GM18873 (cell line): ENCODE results near the gene PFKP.
"Not testable (repeated sequence)": the region's sequence is repeated elsewhere in the genome, so short reads cannot be mapped to it uniquely, and the experiment has no call there.

ENCODE experiments used
- ATAC-seq: cut with Tn5 transposase; IDR thresholded peaks from one replicate; pipeline ENCODE4 v1.9.1; 2021; ENCODE audit warnings: mild to moderate bottlenecking, moderate library complexity, moderate number of reproducible peaks; ENCODE audit not compliant: unreplicated experiment, low FRiP score

The PFKP gene

DNA sequence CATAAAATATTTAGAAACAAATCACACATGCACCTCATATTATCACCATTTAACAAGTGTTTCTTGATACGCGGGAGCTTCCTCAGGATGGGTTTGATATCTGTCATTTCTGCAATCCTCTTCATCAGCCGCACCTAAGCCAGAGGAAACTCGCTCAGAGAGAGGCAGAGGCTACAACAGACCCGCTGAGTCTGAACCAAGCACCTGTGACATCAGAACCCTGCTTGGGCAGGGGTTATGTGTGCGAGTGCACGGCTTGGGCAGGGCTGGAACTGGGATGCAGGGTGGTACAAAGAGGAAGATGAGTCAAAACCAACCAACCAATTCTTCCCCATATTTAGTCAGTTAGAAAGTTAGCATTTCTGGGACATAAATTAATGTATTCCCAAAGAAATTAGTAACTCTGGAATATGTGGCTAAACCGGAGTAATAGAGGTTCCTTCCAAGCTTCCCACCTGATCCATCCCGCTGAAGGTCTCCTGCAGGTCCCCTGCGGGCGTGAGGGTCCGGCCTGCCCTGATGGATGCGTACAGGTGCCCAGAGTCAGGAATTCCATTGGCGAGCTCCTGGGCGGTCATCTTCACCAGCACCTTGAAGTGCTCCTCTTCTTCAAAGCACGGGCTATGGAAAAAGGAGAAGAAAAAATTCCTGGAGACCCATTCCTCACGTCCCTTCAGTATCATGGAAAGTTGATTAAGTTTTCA lies 79.9 kb downstream of the PFKP start:
- no peak for ATAC-seq

DNA sequence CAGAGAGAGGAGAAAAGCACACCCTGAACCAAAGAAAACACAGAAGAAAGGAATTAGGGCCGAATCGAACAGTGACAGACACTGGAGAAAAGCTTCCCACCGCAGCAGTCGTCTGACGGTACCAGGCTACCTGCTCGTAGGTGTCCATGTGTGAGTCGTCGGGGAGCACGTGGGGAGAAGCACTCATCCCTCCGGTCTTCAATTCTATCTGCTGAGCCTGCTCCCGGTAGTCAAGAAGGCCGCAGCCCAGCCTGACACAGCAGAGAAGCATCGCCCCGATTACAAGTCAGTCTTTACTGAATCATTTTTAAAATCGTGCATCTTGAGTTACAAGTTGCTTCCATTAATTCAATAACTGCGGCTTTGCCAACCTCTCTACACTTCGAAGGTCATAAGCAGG lies 80.7 kb downstream of the PFKP start:
- ATAC-seq = no peak

DNA sequence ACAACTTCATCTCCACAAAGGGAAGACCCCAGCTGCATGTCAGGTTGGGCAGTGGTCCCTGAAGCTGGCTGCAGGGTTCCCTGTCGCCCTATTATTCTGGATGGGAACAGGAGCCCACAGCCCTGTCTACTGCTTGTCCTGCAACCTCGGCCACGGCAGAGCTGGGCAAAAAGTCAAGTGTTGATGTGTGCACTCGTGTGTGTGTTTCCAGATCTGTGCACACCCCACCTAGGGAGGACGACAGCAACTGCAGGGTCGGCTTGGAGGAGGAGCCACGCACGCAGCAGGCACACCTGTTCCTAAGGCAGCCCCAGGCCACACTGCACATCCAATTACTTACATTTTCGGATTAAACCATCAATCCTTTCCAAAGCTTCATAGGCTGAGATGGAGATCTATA lies 81.6 kb downstream of the PFKP start:
- no peak for ATAC-seq

DNA sequence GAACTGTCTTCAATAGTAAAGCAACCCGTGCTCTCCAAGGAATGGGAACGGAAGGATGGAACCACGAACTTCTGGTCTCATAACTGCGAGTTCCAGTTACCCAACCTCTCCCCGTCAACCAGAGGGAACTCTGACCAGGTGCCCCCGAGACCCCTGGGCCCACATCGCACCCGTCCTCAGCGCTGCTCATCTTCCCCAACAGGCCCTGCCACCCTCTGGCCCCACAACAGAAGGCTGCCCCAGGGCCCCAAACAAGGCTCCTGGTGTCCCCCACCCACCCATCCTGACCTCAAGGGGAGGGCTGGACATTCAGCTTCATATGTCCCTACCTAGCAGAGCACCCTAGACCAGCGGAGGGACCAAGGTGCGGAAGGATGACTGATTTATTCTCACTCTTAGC lies 82.6 kb downstream of the PFKP start:
- ATAC-seq = no peak

DNA sequence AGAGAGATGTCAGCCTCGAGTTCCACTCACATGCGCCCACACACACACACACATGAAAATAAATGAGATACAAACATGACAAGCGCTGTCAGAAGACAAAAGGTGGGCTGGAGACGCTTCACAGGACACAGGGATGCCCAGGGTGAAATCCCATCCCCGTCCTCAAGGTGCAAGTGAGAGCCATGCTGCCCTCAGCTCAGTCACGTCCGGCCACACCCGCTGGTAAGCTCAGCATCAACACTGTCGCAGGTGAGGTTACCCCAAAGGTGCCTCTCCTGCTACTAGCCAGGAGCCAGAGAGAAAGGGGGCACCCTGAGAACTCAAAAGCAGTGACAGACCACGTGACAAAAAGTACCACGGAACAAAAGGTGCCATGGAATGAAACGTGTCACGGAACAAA lies 83.0 kb downstream of the PFKP start:
- ATAC-seq = no peak

DNA sequence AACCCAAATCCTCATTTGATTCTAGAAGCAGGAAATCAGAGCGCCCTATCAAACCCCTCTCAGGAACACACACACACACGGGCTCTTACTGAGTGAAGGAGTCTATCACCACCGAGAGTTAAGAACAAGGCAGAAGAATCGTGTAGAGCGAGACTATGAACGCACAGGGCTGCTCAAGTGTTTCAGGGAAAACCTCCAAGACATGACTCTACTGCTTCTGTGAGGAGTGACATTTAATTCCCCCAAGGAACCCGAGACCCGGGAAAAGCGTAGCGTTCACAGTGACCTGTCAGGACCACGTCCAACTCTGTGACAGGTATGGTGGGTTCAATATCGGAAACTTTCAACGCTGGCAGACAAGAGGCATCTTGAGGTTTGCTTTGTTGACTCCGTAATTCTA lies 83.6 kb downstream of the PFKP start:
- ATAC-seq = no peak

DNA sequence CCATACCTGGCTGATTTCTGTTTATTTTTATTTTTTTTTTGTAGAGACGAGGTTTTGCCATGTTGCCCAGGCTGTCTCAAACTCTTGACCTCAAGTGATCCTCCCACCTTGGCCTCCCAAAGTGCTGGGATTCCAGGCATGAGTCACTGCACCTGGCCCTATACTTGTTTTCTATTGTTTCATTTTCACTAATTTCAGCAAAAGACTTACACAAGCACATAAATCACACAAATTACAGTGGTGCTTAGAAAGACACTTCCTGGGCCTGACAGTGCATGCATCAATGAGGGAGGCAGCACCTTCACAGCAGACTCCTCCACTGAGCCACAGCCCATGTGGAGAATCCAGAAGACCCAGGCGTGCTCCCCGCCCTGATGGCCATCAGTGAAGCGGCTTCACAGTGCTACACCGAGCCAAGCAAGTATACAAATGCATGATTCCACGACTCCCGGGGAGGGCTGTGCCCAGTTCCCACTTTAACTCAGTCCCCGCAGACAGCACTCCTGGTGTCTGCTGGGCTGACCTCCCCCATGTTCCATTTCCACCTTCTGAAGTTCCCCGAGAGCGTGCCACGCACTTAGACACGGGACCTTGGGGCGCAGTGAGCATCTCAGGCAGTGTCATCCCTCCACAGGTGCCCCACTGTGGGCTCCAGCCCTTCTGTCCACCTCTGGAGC lies 84.7 kb downstream of the PFKP start:
- no peak for ATAC-seq

DNA sequence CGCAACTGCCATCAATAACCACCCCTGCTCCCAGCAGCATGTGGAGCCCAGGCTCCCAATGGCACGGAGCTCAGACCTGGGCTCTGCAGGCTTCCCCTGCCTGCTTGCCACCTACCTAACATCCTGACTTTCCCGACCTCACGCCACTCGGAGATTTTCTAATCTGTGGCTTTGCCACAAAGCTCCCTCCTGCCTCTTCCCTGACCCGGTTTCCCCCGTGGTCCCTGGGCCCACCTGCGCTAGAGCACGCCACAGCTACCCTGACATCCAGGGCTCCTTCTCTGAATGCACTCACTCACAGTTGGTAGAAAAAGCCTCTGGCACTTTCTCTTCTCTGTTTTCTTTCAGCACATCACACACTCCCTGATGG lies 85.2 kb downstream of the PFKP start:
- ATAC-seq = no peak

DNA sequence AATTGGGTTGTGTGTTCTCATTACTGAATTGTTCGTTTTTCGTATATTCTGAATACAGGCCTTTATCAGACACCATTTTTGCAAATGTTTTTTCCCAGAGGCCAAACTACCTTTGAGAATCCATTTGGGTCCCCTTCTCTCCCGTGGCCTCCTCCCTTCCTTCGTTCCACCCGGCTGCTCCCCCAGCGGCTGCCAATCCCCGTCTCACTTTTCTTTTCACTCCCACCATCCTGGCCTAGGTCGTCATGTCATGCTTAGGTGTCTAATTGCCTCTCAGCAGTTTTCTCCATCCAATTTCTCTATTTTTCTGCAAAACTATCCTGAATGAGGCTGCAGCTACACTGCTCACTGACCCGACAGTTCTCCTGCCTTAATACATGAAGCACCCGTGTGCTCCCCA lies 87.3 kb downstream of the PFKP start:
- no peak for ATAC-seq

DNA sequence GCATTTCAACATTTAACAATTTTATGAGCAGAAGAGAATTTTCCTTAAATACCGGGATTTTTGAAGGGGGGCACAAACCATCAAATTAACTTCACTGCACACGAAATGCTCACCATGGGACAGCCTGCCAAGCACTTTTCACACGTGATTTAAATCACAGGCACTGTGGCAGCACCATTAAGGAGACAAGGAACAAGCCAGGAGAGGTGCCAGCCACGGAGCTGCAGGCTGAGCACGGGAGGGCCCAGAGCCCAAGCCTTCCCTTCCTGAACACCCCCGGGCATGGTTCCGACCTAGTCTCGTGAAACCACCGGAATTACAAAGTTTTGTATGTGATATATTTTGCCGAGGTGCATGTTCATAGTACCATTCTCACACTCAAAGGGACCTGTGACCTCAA lies 91.8 kb downstream of the PFKP start:
- no peak for ATAC-seq

DNA sequence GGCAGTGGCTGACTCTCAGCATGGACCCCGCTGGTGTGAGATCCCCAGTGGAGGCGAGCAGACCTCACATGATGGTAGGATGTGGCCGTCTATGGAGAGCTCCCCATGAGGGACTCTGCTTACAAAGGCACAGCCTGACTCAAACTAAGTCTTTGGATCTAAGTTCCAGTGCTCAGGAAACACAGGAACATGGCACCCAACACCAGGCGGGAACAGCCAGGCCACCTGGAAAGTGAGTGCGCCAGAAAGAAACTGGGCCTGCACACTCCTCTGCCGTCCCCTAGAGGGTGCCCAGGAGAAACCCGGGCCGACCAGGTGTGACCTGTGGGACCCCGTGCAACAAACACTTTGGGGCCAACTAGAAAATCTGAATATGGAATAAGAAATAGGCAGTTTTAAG lies 95.2 kb downstream of the PFKP start:
- ATAC-seq = no peak

DNA sequence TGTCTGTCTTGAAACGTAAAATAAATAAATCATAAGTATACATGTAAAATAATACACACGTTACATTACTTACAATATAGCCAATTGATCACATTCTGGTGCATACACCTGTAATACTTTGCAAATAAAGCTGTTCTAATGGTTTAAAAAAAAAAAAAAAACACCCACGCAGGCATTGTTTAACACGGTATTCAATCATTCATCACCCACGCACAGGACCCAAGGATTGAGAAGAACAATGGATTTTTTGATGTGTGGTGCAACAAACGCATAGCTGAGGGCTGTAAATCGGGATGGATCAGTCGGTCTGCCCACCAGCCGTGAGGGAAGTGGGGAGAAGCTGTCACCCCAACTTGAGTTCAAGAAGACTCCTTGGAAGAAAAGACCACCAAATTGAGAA lies 96.5 kb downstream of the PFKP start:
- no peak for ATAC-seq

DNA sequence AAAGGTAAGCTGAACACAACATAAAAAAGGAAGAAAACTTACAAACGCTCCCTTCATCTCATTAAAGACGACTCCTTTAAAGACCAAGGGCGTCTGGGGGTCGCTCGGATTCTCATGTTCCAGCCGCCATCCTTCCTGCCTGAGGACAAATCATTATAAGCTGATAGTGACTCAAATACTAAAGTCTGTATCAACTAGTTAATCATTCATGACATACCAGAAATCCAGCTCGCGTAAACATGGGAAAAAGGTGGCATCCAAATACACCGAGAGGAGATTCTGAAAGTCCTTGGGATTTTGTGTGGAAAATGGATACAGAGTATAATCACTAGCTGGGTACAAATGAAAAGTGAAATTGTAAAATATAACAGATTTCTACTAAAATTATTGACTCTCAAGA lies 97.8 kb downstream of the PFKP start:
- ATAC-seq = no peak

DNA sequence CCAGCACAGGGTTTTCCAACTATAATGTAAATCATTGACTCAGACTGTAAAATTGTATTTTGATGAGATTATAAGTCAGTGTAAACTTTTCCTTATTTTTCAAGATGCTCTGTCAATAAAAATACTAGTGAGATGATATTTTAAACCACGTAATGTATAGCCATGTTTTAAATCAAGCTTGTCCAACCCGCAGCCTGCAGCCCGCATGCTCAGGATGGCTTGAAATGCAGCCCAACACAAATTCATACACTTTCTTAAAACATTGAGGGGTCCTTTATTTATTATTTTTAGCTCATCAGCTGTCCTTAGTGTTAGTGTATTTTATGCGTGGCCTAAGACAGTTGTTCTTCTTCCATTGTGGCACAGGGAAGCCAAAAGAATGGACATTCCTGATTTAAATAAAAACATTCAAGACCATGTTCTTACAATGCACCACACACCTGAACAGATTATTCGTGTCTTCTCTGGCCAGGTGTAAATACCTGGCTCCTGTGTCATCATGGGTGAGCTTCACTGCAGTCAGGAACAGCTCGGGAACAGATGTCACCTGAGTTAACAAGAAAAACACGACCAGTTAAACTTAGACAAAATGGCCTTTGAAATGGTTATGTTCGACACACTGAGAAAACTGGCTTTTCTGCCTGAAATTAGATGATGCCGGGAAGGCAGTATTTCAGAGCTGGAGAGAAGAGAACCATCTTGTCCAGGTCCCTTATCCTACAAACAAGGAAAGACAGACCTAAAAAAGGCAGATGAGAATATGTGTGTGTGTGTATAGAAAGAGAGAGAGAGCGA lies 99.3 kb downstream of the PFKP start:
- ATAC-seq = no peak

DNA sequence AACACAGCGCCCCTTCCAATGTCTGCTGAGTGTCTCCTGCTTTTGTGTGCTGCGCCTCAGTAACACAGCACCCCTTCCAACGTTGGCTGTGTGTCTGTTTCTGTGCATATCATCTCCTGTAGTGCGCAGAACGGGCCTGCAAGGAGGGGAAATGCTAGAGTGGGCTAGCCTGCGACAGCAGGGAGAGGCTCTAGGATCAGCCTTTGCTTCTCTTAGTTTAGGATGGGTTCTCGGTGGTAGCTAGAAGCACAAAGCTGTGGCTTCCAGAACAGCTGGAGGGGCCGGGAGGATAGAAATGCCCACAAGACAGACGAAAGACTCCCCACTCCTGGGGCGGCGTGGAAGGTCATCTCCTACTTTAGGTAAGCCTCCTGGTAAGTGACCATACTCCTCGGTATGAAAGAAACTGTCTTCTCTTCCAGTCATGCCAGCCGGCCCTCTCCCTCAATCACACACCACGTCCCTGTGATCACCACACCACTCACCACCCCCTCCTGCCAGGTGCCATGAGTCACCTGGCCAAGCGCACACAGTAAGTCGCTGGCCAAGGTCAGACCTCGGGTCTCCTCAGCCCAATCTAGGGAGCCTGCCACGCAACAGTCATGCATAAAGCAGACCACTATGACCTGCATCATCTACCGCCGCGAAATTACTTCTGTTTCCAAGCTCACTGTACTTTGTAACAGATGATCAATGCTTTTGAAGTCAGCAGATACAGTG lies 100.4 kb downstream of the PFKP start:
- ATAC-seq = no peak

DNA sequence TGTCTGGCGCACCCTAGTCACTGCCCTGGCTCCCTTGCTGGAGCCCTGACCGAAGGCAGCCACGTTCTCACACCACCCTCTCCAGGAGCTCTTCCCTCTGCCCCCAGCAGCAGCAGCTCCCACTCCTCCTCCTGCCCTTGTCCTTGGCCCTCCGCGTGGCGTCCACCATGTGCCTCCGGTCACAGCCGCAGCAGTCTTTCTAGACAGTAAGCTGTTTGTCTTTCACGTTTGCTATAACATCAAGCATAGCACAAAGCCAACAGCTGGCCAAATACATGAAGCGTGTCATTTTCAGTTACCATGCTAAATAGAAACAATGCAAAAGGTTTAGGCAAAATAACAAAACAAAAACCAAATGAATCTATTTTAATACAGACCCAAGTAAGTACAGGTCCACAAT lies 101.9 kb downstream of the PFKP start:
- no peak for ATAC-seq

DNA sequence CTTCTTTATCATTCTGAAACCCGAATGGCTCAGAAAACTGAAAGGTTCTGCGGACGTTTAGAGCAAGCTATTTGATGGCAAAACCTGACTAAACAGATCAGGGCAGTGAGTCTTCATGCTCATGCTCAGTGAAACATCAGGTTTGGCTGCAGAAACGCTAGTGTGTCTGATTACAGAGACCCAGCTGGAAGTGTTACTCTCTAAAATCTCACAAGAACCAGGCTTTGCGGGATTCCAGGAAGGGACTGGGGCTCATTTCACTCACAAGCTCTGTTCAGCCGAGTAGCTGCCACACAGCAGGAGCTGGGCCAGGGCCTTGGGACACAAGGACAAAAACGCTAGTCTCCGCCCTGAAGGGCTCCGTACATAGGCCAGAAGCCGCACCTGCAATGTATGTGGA lies 102.3 kb downstream of the PFKP start:
- no peak for ATAC-seq

DNA sequence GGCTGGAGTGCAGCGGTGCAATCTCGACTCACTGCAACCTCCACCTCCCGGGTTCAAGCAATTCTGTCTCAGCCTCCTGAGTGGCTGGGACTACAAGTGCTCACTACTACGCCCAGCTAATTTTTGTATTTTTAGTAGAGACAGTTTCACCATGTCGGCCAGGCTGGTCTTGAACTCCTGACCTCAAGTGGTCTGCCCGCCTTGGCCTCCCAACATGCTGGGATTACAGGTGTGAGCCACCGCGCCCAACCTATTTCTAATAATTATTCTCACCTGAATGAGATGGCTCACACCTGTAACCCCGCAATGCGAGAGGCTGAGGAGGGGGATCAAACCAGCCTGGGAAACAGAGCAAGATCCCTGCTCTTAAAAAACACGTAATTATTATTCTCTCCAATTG lies 104.1 kb downstream of the PFKP start:
- ATAC-seq = not testable (repeated sequence)

DNA sequence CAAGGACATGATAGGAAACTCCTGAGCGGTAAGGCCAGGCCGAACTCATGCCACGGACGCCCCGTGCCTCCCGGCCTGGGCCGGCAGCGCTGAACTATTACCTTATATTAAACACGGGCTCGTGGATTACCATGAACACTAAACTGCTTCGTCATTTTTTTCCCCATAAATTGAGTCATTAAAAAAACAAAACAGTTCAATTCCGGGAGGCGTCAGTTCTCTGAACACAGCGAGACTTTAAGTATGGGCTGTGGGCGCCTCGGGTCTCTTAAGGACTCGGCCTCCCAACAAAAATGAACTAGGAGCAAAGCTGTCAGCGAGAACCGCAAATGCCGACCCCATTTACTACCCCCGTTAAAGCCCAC lies 104.7 kb downstream of the PFKP start:
- no peak for ATAC-seq

DNA sequence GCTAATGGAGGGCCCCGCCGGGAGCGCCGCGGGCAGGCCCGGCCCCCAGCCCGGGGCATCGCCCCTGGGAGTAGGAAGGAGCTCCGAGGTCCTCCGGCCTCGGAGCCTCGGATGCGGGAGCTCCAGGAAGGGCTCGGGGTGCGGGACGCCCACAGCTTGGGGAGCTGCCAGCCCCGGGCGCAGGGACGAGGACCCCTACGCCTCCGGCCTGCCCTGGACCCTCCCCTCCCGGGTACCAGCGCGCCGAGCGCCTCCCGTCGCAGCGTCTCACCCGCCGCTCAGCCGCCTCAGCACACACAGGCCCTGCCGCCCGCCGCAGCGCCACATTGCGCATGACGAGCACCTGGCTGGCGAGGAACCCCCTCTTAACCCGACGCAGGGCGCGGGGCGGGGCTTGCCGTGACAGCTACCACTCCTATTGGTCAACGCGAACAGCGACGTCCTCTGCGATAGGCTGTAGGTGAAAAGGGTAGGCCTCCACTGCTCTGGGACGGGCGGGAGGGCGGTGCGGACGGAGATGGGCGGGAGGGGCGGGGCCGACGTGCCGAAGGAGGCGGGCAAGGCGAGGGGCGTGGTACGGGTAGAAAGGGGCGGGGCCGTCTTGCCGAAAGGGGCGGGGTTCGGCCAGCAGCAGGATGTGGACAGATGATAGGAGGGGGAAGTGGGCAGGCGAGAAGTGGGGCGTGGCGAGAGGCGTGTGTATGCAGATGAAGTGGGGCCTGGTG lies 105.3 kb downstream of the PFKP start, which contains the start of gene PITRM1:
PITRM1 (minus strand) TSS at position 337 of the 725 bp plus-strand sequence; CDS start at position 327, 10 bp downstream.
- peak; percentile 97 for ATAC-seq
